ENCODE results near the gene LBP. TPM values are rescaled to one million over a fixed set of nuclear protein-coding genes. Genes with fewer than 3 reads are reported as not detected.
"Not testable (repeated sequence)": the region's sequence is repeated elsewhere in the genome, so short reads cannot be mapped to it uniquely, and the experiment has no call there.

The LBP gene
- total RNA-seq, 2 donors from 2014 or later, result 2.3 TPM; not detected in 1

GRCh38 chr20:38331814-38332213, 14.5 kb upstream of the LBP start:
- Histone ChIP-seq H3K4me3 (no peak overlapping the region), H3K4me1 (no peaks in the 10 kb centered on the region), H3K36me3 (no peaks in the 10 kb centered on the region), H3K9me3 (no peaks in the 10 kb centered on the region), H3K27me3 (no peaks in the 10 kb centered on the region), H3K27ac (no peak overlapping the region)
- no peak for TF ChIP-seq CTCF (IDR thresholded peaks at IDR 0.05)
- no peak for DNase-seq (ENCODE audit: low spot score)

- Histone ChIP-seq H3K4me1 (no peaks in the 10 kb centered on the region), H3K36me3 (no peaks in the 10 kb centered on the region), H3K27me3 (no peaks in the 10 kb centered on the region), H3K9me3 (peaks cover 0 to 7% of the 10 kb centered on the region in 2 donors), H3K27ac (no peak overlapping the region), H3K4me3 (no peak overlapping the region)
- no peak for DNase-seq (ENCODE audit: low spot score)
- no peak for TF ChIP-seq CTCF (IDR thresholded peaks at IDR 0.05)
Measured at GRCh38 chr20:38334016-38334415, 12.3 kb upstream of the LBP start.

GRCh38 chr20:38336726-38337125, 9.6 kb upstream of the LBP start:
- Histone ChIP-seq H3K27me3 (no peaks in the 10 kb centered on the region), H3K9me3 (peaks cover 0 to 7% of the 10 kb centered on the region in 2 donors), H3K27ac (no peak overlapping the region), H3K4me1 (no peaks in the 10 kb centered on the region), H3K4me3 (no peak overlapping the region), H3K36me3 (no peaks in the 10 kb centered on the region)
- DNase-seq (ENCODE audit: low spot score), result no peak
- no peak for TF ChIP-seq CTCF (IDR thresholded peaks at IDR 0.05)

GRCh38 chr20:38337561-38338140, 8.6 kb upstream of the LBP start:
- Histone ChIP-seq H3K27ac (no peak overlapping the region), H3K4me3 (no peak overlapping the region), H3K4me1 (no peaks in the 10 kb centered on the region), H3K27me3 (no peaks in the 10 kb centered on the region), H3K36me3 (no peaks in the 10 kb centered on the region), H3K9me3 (peaks cover 0 to 7% of the 10 kb centered on the region in 2 donors)
- DNase-seq (ENCODE audit: low spot score), result no peak
- peak in 1 of 2 donors; percentile 40 for TF ChIP-seq CTCF (IDR thresholded peaks at IDR 0.05)

GRCh38 chr20:38338849-38339520, 7.3 kb upstream of the LBP start:
- peaks cover 0 to 7% of the 10 kb centered on the region in 2 donors for H3K9me3 ChIP-seq
- H3K27ac ChIP-seq, result no peak overlapping the region
- no peaks in the 10 kb centered on the region for H3K27me3 ChIP-seq
- peak in 1 of 2 donors; percentile 49 for TF ChIP-seq CTCF (IDR thresholded peaks at IDR 0.05)
- no peaks in the 10 kb centered on the region for H3K4me1 ChIP-seq
- no peak overlapping the region for H3K4me3 ChIP-seq
- H3K36me3 ChIP-seq, result no peaks in the 10 kb centered on the region
- DNase-seq (ENCODE audit: low spot score), result no peak

- H3K9me3 ChIP-seq; H3K27ac ChIP-seq; H3K4me3 ChIP-seq; H3K27me3 ChIP-seq; DNase-seq (ENCODE audit: low spot score); H3K4me1 ChIP-seq; H3K36me3 ChIP-seq: not testable (repeated sequence)
Measured at GRCh38 chr20:38339521-38339896, 6.8 kb upstream of the LBP start.
